HK-2 (cell line): Measurements from ENCODE around the gene XRCC4.
"Not testable (repeated sequence)": the region's sequence is repeated elsewhere in the genome, so short reads cannot be mapped to it uniquely, and the experiment has no call there.

Source experiments
- DNase-seq: peaks from one replicate; pipeline ENCODE4 v3.0.0-alpha.2; 2018; ENCODE audit not compliant: unreplicated experiment

XRCC4 gene

DNA sequence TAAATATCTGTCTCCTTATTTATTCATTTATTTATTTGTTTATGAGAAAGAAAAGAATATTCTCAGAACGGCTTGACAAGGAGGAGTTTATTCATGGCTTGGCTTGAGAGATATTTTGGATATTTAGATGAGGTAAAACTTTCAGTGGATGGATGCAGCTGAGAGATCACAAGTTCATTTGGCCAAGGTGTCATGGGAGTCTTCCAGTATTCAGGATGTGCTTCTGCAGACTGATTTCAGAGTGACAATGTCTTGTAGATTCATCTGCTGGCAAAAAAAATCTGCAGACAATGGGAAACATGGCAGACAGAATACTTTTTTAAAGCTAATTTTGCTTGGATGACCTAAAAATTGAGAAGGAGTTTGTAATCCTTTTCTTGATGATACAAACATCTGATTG lies 38.5 kb downstream of the XRCC4 start:
- DNase-seq = no peak

DNA sequence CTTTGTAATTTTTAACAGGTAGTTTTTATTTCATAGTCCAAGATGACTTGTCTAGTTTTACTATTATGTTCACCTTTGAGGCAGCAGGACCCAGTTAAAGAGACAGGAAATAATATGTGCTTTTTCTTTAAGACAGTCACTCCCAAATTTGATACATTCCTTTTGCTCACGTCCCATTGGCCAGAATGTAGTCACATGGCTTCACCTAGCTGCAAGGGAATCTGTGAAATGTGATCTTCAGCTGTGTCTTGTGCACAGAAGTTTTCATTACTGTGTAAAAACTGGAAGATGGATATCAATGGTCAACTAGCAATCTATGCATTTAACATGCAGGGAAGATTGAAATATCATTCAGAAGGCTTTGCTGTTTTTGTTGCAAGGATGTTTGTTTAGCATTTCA lies 41.1 kb downstream of the XRCC4 start:
- DNase-seq = no peak

DNA sequence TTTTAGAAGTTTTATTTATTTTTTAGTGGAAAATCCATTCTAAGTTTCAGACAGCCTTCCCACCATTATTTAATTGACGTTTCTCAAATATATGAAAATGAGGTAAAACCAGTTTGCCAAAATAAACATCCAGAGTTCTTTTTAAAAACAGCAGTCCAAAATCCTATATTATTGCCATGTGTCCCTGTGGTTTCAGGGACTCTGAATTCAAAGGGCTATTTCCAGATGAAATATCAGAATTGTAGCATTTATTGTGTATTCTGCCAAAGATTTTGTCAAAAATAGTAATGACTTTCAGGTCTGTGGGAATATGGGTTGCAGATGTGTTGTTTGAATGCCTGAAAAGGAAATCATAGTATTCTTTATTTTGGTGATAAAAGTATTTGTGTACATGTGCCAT lies 41.6 kb downstream of the XRCC4 start:
- no peak for DNase-seq

DNA sequence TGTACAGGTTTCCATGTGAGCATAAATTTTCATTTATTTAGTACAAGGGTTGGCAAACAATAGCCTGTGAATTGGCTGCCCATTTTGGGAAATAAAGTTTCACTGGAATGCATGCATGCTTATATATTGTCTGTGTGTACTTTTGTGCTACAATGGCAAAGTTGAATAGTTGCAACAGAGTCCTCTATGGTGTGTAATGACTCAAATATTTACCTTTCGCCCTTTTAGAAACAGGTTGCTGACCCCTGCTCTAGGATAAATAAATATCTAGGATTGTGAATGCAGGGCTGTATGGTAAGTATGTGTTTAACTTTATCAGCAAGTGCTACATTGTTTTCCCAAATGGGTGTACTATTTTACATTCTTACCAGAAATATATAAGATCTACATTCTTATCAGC lies 47.2 kb downstream of the XRCC4 start:
- DNase-seq = no peak

DNA sequence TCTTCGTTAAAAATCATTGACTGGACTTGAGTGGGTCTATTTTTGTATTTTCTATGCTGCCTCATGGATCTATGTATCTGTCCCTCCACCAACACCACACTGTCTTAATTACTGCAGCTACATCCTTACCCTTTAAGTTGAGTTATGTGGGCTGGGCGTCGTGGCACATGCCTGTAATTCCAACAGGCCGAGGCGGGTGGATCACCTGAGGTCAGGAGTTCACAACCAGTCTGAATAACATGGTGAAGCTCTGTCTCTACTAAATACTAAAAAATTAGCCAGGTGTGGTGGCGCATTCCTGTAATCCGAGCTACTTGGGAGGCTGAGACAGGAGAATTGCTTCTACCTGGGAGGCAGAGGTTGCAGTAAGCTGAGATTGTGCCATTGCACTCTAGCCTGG lies 48.2 kb downstream of the XRCC4 start:
- no peak for DNase-seq

DNA sequence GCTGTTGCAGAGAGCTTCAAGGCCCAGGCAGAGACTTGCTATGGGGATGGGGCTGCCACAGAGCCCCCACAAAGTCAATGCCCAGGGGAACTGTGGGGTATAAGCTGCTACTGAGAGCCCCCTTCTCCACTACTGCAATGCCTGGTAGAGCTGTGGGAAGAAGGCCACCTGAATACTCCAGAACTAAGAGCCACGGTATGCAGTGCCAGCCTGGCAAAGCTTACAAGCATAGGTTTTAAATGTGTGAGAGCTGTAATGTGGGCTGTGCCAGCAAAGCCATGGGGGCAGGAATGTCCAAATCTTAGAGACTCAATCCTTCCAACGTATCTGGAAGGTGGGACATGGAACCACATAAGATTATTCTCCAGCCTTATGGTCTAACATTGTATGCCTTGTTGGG lies 49.2 kb downstream of the XRCC4 start:
- DNase-seq = no peak

DNA sequence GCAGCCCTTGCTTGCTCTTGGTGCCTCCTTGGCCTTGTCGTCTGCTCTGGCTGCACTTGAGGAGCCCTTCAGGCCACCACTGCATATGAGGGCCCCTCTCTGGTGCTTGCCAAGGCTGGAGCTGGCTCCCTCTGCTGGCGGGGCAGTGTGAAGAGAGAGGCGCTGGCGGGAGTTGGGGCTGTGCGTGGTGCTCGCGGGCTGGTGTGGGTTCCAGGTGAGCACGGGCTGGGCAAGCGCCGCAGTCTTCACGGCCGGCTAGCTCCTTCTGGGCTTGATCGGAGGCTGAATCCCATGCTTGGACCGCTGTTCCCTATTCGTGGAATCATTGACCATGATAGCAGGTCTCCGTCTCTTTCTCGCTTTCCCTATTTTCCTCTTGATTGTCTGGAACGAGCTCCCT lies 56.5 kb downstream of the XRCC4 start:
- DNase-seq = no peak

DNA sequence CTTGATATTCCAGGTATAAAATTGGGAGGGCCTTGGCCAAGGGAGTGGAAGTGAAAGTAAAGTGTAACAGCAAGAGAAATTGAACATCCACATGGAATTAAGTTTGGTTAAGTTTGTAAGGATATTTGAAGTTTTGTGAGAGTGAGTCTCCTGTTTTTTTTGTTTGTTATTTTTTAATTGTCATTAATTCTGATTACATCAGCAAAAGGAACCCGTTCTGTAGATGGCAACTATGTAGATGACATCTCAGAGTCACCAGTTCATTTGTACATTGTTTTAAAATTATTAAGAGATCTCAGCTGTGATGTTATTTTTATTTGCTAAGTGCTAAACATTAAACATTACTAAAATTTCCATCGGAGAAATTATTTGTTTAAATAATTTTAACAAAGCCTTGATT lies 65.2 kb downstream of the XRCC4 start:
- no peak for DNase-seq

DNA sequence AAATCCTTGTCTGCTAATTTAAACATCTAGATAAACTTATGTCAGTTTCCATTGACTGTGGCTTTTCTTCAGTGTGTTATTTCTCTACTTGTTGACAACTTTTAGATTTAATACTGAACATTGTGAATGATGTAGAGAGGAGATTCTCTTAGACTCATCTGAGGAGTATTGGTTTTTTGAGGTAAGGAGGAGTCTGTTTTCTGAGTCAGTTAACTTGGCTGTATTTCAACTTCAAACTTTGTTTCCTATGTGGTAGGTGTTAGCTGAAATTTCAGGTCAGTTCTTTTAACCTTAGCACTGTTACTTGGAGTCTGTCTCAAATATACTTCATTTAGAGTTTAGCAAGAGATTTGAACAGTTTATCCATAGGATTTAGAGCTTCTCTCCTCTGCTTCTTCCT lies 67.9 kb downstream of the XRCC4 start:
- DNase-seq = no peak

DNA sequence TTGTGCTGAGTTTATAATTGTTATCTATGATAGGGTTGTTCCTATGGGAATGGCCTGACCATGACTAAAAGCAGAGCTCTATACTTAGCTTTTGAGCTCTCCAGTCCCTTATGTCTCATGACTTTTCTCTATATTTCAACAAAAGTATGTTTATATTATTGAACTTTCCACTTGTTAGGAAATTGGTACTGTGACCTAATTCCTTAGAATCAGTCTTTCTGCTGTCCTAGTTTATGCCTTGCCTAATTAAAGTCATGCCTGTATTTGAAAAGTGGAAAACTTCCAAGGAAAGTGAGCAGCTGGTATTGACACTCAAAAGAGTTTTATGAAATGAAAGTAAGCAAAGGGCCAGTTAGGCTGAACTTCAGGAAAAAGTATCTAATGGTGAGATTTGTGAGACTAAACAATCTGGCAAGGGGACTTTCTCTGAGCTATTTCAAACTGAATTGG lies 68.6 kb downstream of the XRCC4 start:
- no peak for DNase-seq

DNA sequence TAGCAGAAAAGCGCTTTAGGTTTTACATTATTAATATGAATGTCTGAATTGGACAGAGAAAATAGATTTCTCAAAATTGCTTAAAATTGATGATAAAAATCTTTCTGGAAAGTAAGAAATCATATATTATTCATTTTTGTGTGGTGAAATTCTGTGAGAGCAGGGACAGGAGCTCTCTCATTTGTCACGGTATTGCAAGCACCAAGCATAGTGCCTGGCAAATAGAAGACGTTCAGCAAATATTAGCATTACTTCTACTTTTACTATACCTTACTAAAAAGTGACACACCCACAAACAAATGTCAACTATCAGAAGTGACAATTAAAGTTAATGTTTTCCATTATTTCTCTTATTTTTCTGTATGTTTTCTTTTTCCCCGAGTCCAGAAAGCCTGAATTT lies 69.1 kb downstream of the XRCC4 start:
- no peak for DNase-seq

DNA sequence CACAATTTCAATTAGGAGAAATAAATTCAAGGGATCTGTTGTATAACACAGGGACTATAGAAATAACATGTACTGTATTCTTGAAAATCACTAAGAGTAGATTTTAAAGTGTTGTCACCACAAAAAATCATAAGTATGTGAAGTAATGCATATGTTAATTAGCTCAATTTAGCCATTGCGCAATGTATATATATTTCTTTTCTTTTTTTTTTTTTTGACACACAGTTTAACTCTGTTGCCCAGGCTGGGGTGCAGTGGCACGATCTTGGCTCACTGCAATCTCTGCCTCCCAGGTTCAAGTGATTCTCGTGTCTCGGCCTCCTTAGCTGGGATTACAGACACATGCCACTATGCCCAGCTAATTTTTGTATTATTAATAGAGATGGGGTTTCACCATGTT lies 70.2 kb downstream of the XRCC4 start:
- DNase-seq = no peak

DNA sequence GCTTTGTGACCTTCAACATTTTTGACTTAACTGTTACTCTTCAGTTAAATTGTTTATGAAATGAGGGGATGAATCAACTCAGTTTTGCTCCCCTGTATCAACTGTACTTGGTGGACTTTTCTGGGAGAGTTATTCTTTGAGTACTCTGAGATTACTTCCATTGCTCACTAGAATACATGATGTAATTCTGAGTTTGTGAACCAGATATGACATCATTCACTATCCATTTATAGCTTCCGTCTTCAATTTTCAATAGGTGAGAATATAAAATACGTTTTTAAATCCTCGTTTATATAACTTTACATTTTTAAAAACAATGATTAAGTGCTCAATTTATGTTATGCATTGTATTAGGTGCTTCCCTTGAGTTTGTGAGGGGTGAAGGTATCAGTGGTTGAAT lies 71.0 kb downstream of the XRCC4 start:
- DNase-seq = no peak

DNA sequence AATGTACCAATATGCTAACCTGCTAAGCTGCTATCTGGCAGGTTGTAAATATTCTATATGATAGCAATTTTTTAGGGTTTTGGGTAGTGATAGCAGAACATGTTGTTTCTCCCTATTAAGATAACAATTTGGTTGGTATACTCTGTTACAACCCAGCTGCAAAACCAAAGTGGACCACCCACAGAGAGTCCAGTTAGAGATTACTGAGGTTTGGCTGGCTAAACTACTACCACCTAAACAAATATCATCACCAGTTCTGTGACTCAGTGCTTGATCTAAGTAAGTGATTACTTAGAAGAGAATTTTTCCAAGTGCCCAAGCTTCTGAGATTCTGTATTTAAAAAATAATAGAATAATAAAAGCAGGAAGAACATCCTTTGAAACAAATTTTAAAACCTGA lies 72.3 kb downstream of the XRCC4 start:
- DNase-seq = no peak

DNA sequence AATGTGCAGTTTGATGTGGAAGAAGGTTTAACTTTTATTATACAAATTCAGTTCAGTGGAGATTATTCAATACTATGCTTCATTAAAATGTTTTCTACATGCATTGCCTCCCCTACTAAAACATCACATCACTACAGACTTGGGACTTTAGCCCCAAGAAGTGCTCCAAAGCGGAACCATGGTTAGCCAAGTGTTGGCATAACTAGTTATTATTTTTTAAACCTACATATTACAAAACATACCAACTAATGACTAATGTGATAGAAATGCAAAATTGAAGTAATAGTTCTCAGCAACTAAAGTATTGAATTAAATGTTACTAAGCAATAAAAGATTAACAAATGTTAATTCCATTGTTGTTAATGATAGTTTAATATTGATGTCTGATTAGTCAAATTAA lies 74.5 kb downstream of the XRCC4 start:
- no peak for DNase-seq

DNA sequence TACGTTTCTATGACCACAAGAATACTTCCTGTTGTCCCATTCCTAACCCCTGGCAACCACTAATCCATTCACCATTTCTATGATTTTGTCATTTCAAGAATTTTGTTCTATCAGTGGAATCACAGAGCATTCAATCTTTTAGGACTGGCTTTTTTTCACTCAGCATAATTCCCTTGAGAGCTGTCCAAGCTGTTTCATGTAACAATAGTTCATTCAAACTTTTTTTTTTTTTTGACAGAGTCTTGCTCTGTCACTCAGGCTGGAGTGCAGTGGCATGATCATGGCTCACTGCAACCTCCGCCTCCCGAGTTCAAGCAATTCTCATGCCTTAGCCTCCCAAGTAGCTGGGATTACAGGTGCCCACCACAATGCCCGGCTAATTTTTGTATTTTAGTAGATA lies 75.6 kb downstream of the XRCC4 start:
- not testable (repeated sequence) for DNase-seq

DNA sequence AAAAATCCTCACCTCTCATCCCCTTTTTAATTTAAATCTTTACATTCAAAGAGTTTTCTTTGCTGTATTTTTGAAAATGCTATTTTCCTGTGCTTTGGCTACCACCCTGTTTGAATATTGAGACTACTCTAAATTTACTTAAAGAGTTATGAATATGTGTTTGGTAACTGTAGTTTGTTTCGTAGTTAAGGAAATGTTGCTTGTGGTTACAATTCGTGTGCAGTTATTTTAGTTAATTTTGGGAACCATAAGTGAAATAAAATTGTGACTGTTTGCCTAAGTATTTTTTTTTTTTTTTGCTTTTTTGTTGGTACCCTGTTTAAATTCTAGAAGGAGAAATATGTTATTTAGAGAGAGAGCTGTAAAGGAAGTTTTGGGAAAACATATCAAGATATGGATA lies 78.7 kb downstream of the XRCC4 start:
- DNase-seq = no peak

DNA sequence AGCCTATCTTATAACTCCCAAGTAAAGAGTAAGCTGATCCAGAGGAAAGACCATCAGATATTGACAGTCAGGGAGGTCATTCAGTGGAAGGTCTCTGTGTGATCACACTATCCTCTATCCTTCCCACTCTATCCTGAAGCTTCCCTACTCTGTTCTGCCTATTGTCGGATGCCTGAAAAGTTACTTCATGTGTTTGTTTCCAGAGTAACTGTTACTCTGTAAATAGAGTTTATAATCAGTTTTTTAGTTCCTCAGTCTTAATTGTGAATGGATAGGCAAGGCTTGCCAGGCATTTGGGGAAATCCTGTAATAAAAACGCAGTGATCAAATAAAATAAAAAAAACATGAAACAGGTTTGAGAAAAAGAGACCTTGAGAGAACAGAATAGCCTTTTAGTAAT lies 79.8 kb downstream of the XRCC4 start:
- DNase-seq = no peak

DNA sequence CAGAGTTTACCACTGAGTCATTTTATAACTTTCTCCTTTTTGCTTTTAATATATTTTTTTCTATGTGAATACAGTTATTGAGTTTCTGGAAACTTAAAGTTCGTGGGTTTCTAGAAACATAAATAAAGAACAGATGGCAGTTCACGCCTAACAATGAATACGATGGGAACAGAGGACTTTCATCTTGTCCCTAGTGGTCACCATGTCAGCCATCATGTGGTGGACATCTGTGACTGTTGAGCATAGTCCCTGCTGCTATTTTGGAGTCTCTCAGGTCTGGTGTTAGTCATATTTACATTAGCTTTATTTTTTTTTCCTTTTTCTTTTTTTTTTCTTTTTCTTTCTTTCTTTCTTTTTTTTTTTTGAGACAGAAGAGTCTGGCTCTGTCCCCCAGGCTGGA lies 85.3 kb downstream of the XRCC4 start:
- DNase-seq = no peak

DNA sequence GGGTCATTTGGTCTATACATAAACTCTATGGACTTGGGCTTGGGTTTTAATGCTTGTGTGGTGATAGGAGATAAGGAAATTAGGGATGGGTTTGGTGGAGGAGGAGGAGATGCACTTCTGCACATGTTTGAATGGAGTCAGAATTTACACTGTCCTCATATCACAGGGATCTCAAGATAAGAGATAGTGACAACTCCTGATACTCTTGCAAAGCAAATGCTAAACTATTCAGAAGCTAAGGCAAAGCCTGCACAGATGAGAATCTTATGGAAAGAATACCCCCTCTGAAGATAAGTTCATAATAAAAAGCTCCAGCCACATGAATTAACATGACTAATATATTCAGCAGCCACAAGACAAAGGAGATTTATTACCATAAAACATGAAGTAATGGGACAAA lies 90.2 kb downstream of the XRCC4 start:
- no peak for DNase-seq

DNA sequence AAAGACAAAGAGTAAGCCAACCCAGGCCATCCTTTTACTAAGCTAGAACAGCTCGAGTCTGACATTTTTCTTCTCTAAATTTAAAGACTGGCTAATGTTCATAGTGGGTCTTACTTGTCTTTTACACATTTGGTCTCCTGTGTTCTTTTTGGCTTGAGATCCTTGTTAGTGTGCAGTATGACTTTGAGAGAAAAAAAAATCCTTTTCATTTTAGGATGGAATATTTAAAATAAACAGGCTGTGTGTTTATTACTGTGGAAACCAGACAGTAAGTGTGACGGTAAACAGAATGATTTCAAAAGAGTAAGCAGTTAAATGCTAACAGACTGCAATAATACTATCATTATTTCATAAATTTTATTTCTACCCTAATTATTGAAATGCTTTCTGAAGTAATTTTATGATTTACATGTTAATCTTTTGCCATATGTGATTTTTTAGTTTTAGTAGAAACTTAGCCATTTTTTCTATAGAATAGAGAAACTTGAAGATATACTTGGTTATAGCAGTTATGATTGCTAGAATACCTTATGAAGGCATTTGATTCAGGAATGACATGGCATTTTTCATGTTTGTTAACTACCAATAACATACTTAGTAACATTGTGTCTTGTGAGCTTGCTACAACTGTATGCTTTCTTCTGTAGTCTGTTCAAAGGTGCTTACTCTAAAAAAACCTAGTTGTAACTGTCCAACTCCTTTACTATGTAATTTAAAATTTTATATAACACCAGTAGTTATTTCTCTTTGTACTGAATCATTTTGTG lies 92.4 kb downstream of the XRCC4 start:
- no peak for DNase-seq

DNA sequence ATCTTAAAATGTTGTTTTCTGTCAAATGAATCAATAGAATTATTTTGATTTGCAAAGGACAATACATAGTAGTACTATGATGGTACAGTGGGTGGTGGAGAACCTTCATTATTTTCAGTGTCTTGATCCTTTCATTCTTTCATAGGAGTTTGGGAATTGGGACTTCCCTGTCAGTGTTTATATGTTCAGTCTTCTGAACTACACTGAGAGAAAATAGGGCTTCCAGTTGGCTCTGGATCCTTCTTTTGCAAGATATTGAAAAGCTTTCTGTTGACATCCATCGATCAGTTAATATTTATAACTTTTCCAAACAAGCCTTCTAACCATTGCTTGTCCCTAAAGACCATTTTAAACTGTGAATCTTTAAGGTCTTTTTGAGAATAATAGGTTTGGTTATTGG lies 94.7 kb downstream of the XRCC4 start:
- no peak for DNase-seq

DNA sequence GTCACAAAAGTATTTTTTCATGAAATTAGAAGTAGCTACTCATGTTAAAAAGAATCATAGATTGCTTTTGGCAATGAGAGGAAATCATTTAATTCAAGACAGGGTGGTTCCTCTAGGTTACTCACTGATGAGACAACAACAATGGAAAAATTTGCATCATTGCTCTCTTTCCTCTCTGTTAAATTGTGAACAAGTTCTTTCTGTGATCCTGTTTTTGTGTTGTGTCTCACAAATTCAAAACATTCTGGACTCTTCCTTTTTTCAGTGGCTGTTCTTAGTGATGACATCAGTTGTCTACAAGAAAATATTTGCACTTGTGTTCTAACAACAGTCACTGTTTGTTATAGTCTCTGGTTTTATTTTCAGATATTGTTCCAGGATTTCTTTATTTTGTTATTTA lies 95.3 kb downstream of the XRCC4 start:
- DNase-seq = no peak

DNA sequence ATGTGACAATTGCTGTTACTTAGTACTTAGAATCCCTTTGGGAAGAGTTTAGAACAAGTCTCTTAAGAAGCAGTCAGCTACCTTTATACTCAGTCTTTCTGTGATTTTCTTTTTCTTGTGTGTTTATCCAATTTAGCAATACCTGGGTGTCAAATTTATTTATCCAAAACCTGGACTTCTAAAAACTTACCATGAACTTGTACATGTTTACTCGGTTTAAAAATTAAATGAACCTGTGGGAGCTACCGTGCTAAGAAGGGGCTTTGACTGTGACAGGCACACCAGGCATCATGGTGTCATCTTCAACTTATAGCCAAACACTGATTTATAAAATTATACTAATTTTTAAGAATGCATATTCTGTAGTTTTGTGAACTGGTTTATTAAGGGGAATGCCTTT lies 96.5 kb downstream of the XRCC4 start:
- no peak for DNase-seq
